DND-41 (cell line): ENCODE data around the gene MRPL14.

Experiments used
- CTCF ChIP-seq: IDR thresholded peaks from 2 replicates; pipeline ENCODE4 v1.5.1; 2012; ENCODE audit warnings: borderline replicate concordance, low read length, moderate library complexity, mild to moderate bottlenecking; ENCODE audit not compliant: poor library complexity, severe bottlenecking; ENCODE audit errors: extremely low read depth
- EZH2 ChIP-seq: IDR thresholded peaks from 3 replicates; pipeline ENCODE4 v1.6.1; 2012; ENCODE audit warnings: borderline replicate concordance, low read depth, mild to moderate bottlenecking, moderate library complexity, low read length, inconsistent platforms; ENCODE audit not compliant: severe bottlenecking

GRCh38 chr6:44139351-44139743 lies 12.1 kb upstream of the MRPL14 start:
- TF ChIP-seq CTCF = no peak
- TF ChIP-seq EZH2 = no peak
